GM19397 (cell line): Measurements from ENCODE around the gene ADAM8.
A peak's percentile ranks its signal among the peaks of the same experiment; 100 is the strongest.
"Not testable (repeated sequence)": the region's sequence is repeated elsewhere in the genome, so short reads cannot be mapped to it uniquely, and the experiment has no call there.

ENCODE experiments used
- ATAC-seq: cut with Tn5 transposase; IDR thresholded peaks from one replicate; pipeline ENCODE4 v1.9.1; 2021; ENCODE audit warnings: mild to moderate bottlenecking, moderate library complexity; ENCODE audit not compliant: unreplicated experiment

Gene ADAM8

GRCh38 chr10:133276435-133277201 is at the start of gene ADAM8:
TSS of gene ADAM8 (minus strand) at chr10:133276868. CDS start at chr10:133276817, 51 bp downstream.
- ATAC-seq, result peak; percentile 55

- ATAC-seq, result no peak
Measured at GRCh38 chr10:133326223-133326551, 49.5 kb upstream of the ADAM8 start.

GRCh38 chr10:133325440-133326222 is 49.0 kb upstream of the ADAM8 start:
- ATAC-seq, result no peak

- no peak for ATAC-seq
Measured at GRCh38 chr10:133324857-133325260, 48.2 kb upstream of the ADAM8 start.

GRCh38 chr10:133324198-133324792 is 47.6 kb upstream of the ADAM8 start:
- no peak for ATAC-seq

GRCh38 chr10:133322064-133322709 is 45.5 kb upstream of the ADAM8 start:
- not testable (repeated sequence) for ATAC-seq

GRCh38 chr10:133320852-133321422 is 44.3 kb upstream of the ADAM8 start:
- ATAC-seq, result not testable (repeated sequence)

- ATAC-seq, result peak; percentile 69
Measured at GRCh38 chr10:133318494-133319127, 41.9 kb upstream of the ADAM8 start.

- ATAC-seq, result no peak
Measured at GRCh38 chr10:133316732-133317131, 40.1 kb upstream of the ADAM8 start.

GRCh38 chr10:133316266-133316665 is 39.6 kb upstream of the ADAM8 start:
- no peak for ATAC-seq

GRCh38 chr10:133315847-133316246 is 39.2 kb upstream of the ADAM8 start:
- no peak for ATAC-seq

- no peak for ATAC-seq
Measured at GRCh38 chr10:133314911-133315310, 38.2 kb upstream of the ADAM8 start.

GRCh38 chr10:133313192-133313591 is 36.5 kb upstream of the ADAM8 start:
- no peak for ATAC-seq

GRCh38 chr10:133312769-133313145 is 36.1 kb upstream of the ADAM8 start:
- no peak for ATAC-seq

- ATAC-seq, result no peak
Measured at GRCh38 chr10:133312016-133312768, 35.5 kb upstream of the ADAM8 start.

- no peak for ATAC-seq
Measured at GRCh38 chr10:133311570-133311969, 34.9 kb upstream of the ADAM8 start.

GRCh38 chr10:133310789-133311188 is 34.1 kb upstream of the ADAM8 start:
- no peak for ATAC-seq

GRCh38 chr10:133310399-133310755 is 33.7 kb upstream of the ADAM8 start:
- ATAC-seq, result no peak

- ATAC-seq, result no peak
Measured at GRCh38 chr10:133309720-133310398, 33.2 kb upstream of the ADAM8 start.
